Measurements from ENCODE around the gene KCTD6. TPM values are rescaled to one million over a fixed set of nuclear protein-coding genes. Genes with fewer than 3 reads are reported as not detected.
A peak's percentile ranks its signal among the peaks of the same experiment; 100 is the strongest.

Gene KCTD6
- total RNA-seq, 2 experiments from 2014 or later = 16.4 to 17.1 TPM

DNA sequence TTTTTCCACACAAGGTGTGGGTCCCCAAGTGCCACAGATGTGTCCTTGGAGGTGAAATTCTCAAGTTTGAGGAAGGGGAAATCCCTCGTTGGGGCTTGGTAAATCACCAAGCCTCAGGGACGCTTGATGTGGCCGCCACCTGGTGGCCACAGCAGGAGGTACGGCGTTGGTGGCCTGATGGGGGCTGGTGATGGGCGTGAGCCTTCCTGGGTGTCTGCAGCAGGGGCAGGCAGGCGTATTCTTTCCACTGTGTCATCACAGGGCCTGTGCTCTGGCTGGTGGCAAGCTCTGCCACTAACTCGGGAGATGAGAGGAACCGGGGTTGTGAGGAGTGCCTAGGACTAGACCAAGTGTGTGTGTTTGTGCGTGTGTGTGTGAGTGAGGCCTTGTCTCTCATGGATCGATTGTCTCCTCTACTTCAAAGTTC, 40.9 kb downstream of the KCTD6 start:
- Histone ChIP-seq H3K79me2 (ENCODE audit: insufficient read depth, low read depth, low read length) (no peaks in the 10 kb centered on the region), H3K36me3 (ENCODE audit: insufficient read depth, low read length) (no peaks in the 10 kb centered on the region), H4K20me1 (ENCODE audit: insufficient read depth, low read length) (no peaks in the 10 kb centered on the region), H3K9me2 (ENCODE audit: insufficient read depth, low read length) (no peaks in the 10 kb centered on the region), H3K4me3 (ENCODE audit: low read depth, low read length, poor library complexity, severe bottlenecking) (no peak overlapping the region), H3K4me2 (ENCODE audit: low read length) (peak overlapping the region; percentile 2; the same call in 1 of the 2 replicates), H2AFZ (ENCODE audit: low read length) (peak overlapping the region; percentile 28; the same call in 1 of the 2 replicates), H3K4me1 (ENCODE audit: insufficient read depth, low read length, poor library complexity, severe bottlenecking) (peaks cover 9% of the 10 kb centered on the region), H3K27ac (ENCODE audit: low read depth, low read length, poor library complexity, severe bottlenecking) (no peak overlapping the region), H3K9me3 (ENCODE audit: low read length) (no peaks in the 10 kb centered on the region)
- no peak for TF ChIP-seq EZH2phosphoT487 (IDR thresholded peaks at IDR 0.05; ENCODE audit: borderline replicate concordance, low read depth, low read length)
- TF ChIP-seq, protein P1, sequence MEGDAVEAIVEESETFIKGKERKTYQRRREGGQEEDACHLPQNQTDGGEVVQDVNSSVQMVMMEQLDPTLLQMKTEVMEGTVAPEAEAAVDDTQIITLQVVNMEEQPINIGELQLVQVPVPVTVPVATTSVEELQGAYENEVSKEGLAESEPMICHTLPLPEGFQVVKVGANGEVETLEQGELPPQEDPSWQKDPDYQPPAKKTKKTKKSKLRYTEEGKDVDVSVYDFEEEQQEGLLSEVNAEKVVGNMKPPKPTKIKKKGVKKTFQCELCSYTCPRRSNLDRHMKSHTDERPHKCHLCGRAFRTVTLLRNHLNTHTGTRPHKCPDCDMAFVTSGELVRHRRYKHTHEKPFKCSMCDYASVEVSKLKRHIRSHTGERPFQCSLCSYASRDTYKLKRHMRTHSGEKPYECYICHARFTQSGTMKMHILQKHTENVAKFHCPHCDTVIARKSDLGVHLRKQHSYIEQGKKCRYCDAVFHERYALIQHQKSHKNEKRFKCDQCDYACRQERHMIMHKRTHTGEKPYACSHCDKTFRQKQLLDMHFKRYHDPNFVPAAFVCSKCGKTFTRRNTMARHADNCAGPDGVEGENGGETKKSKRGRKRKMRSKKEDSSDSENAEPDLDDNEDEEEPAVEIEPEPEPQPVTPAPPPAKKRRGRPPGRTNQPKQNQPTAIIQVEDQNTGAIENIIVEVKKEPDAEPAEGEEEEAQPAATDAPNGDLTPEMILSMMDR (conservative IDR thresholded peaks at IDR 0.05; ENCODE audit: low read length) = peak; percentile 94
- no TSS peak for BruUV-seq (replicated peaks)
- CTCF ChIA-PET (ENCODE audit: unreplicated experiment) = interaction anchor here (0.5 kb wide), 1 partner anchor 347 kb away, joined by 3 read pairs; no protein-coding TSS in a partner anchor
- DNase-seq (ENCODE audit: low spot score) = peak; percentile 89
- intact Hi-C loops (cut with micrococcal nuclease; ENCODE audit: unreplicated experiment) = loop anchor here (1.0 to 10.0 kb wide), 7 partner anchors 41 to 356 kb away; partner anchors contain the start of genes ABHD6 and KCTD6
- POLR2A ChIA-PET = interaction anchor here (0.9 kb wide), 1 partner anchor 180 kb away, joined by 3 read pairs; no protein-coding TSS in a partner anchor

DNA sequence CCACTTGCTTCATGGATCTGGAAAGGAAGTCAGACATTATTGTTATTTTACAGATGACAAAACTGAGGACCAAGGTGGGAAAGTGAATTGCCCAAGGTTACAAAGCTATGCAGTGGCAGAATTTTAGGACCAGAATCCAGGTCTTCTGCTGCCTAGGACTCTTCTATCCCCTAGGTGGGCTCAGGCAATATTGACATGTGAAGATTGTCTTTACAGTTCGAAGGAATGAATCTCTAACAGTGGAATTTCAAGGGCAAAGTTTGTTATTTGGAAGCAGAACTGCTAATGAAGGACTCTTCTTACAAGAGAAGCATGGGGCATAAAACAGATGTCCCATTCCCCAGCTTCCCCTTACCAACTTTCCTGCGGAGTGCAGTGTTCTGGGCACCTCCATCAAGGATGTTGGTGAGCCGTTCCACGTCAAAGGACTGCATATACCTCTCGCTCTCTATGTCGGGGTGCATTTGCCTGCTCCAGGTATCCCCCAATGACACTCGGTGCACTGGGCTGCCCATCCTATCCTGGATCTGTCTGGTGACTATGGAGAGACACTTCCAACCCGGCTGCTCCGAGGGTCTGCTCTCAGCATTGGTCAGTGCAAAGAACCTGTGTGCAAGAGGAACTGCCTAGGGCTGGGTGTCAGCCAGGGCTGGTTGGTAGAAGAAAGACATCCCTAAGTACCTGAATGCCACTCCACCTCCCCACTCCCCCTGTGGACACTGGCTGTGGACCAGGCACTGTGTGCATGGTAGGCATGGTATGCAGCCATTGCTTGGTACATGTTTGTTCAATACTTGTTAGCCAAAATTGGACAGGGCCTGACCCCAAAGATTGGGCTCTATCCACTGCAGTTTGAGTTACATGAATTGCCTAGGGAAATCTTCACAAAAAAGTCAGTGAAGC, 42.9 kb downstream of the KCTD6 start:
- H3K36me3 ChIP-seq (ENCODE audit: insufficient read depth, low read length) = no peaks in the 10 kb centered on the region
- no peak for DNase-seq (ENCODE audit: low spot score)
- H3K4me1 ChIP-seq (ENCODE audit: insufficient read depth, low read length, poor library complexity, severe bottlenecking) = peaks cover 9% of the 10 kb centered on the region
- ChIA-PET CTCF (ENCODE audit: unreplicated experiment) (no interaction called here), POLR2A (no interaction called here)
- H2AFZ ChIP-seq (ENCODE audit: low read length) = no peak overlapping the region
- no peak overlapping the region for H3K4me3 ChIP-seq (ENCODE audit: low read depth, low read length, poor library complexity, severe bottlenecking)
- no peaks in the 10 kb centered on the region for H3K9me3 ChIP-seq (ENCODE audit: low read length)
- intact Hi-C loops (cut with micrococcal nuclease; ENCODE audit: unreplicated experiment) = loop anchor here (5.0 to 10.0 kb wide), 3 partner anchors 110 to 358 kb away; partner anchors contain the start of gene ABHD6
- TF ChIP-seq, protein P1 (conservative IDR thresholded peaks at IDR 0.05; ENCODE audit: low read length) = no peak
- no peak for TF ChIP-seq EZH2phosphoT487 (IDR thresholded peaks at IDR 0.05; ENCODE audit: borderline replicate concordance, low read depth, low read length)
- no peaks in the 10 kb centered on the region for H4K20me1 ChIP-seq (ENCODE audit: insufficient read depth, low read length)
- no TSS peak for BruUV-seq (replicated peaks)
- no peaks in the 10 kb centered on the region for H3K79me2 ChIP-seq (ENCODE audit: insufficient read depth, low read depth, low read length)
- H3K27ac ChIP-seq (ENCODE audit: low read depth, low read length, poor library complexity, severe bottlenecking) = no peak overlapping the region
- H3K4me2 ChIP-seq (ENCODE audit: low read length) = no peak overlapping the region
- no peaks in the 10 kb centered on the region for H3K9me2 ChIP-seq (ENCODE audit: insufficient read depth, low read length)
